ENCODE results near the gene RLIM.

- no peak for TF ChIP-seq CTCF (IDR thresholded peaks at IDR 0.05)
- no peak for TF ChIP-seq POLR2A (IDR thresholded peaks at IDR 0.05)
Observed at GRCh38 chrX:74557378-74557777, 57.0 kb downstream of the RLIM start.

Measured in thyroid gland (tissue), 4 donors.